ENCODE results near the gene NUP54. TPM values are rescaled to one million over a fixed set of nuclear protein-coding genes. Genes with fewer than 3 reads are reported as not detected.
A peak's percentile ranks its signal among the peaks of the same experiment; 100 is the strongest.

Gene NUP54
- total and polyA plus RNA-seq, 2 donors (not counting 1 experiment from before 2014, with no cell fraction given): 49.3 to 55.5 TPM

GRCh38 chr4:76095568-76095967 lies 52.6 kb downstream of the NUP54 start:
- no peak for DNase-seq (ENCODE audit: low read depth in 2 of 2)
- no peaks in the 10 kb centered on the region for H3K36me3 ChIP-seq (ENCODE audit: control insufficient read depth, insufficient read depth, low read length)
- no peaks in the 10 kb centered on the region for H3K9me3 ChIP-seq (ENCODE audit: control insufficient read depth, insufficient read depth, low read depth, low read length)
- peaks cover under 1% of the 10 kb centered on the region for H3K4me1 ChIP-seq (ENCODE audit: control insufficient read depth, extremely low read depth, insufficient read depth, low read length)
- H3K79me2 ChIP-seq (ENCODE audit: control insufficient read depth, insufficient read depth, low read length): no peaks in the 10 kb centered on the region
- no peaks in the 10 kb centered on the region for H4K20me1 ChIP-seq (ENCODE audit: control insufficient read depth, extremely low read depth, insufficient read depth, low read length)
- no peak overlapping the region for H3K4me3 ChIP-seq (replicated peaks in 1 of 4; ENCODE audit: control extremely low read depth in 1 of 4, insufficient read depth in 1 of 4, low read depth in 3 of 4, low read length in 4 of 4)
- H3K9ac ChIP-seq (ENCODE audit: insufficient read depth, low read length): no peak overlapping the region
- TF ChIP-seq EZH2 (IDR thresholded peaks at IDR 0.05; ENCODE audit: low read length, missing control alignments): no peak
- TF ChIP-seq CTCF (conservative IDR thresholded peaks at IDR 0.05 in 1 of 2, IDR thresholded peaks at IDR 0.05 in 1 of 2; ENCODE audit: low read depth in 1 of 2, low read length in 2 of 2): no peak
- no peak overlapping the region for H3K4me2 ChIP-seq (ENCODE audit: extremely low read depth, insufficient read depth, low read length)
- H3K27me3 ChIP-seq (ENCODE audit: control insufficient read depth, insufficient read depth, low read length): no peaks in the 10 kb centered on the region
- no peak overlapping the region for H2AFZ ChIP-seq (ENCODE audit: low read length)
- no peak overlapping the region for H3K27ac ChIP-seq (ENCODE audit: insufficient read depth, low read length)

DNA sequence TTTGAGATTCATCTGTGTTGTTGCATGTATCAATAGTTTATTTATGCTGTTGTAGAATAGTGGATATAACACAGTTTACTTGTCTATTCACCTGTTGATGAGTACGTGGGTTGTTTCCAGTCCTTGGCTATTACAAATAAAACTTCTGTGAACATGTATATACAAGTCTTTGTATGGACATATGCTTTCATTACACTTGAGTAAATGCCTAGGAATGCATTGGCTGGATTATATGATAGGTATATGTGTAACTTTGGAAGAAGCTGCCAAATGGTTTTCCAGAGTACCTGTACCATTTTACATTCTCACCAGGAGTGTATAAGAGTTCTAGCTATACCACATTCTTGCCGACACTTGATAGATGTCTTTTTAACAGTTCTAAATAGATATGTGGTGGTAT lies 57.1 kb downstream of the NUP54 start:
- no peaks in the 10 kb centered on the region for H3K79me2 ChIP-seq (ENCODE audit: control insufficient read depth, insufficient read depth, low read length)
- peaks cover 2% of the 10 kb centered on the region for H3K4me1 ChIP-seq (ENCODE audit: control insufficient read depth, extremely low read depth, insufficient read depth, low read length)
- DNase-seq (ENCODE audit: low read depth in 2 of 2): no peak
- no peak overlapping the region for H3K27ac ChIP-seq (ENCODE audit: insufficient read depth, low read length)
- no peaks in the 10 kb centered on the region for H4K20me1 ChIP-seq (ENCODE audit: control insufficient read depth, extremely low read depth, insufficient read depth, low read length)
- no peaks in the 10 kb centered on the region for H3K36me3 ChIP-seq (ENCODE audit: control insufficient read depth, insufficient read depth, low read length)
- H2AFZ ChIP-seq (ENCODE audit: low read length): no peak overlapping the region
- no peaks in the 10 kb centered on the region for H3K27me3 ChIP-seq (ENCODE audit: control insufficient read depth, insufficient read depth, low read length)
- H3K9me3 ChIP-seq (ENCODE audit: control insufficient read depth, insufficient read depth, low read depth, low read length): no peaks in the 10 kb centered on the region
- no peak for TF ChIP-seq EZH2 (IDR thresholded peaks at IDR 0.05; ENCODE audit: low read length, missing control alignments)
- no peak for TF ChIP-seq CTCF (conservative IDR thresholded peaks at IDR 0.05 in 1 of 2, IDR thresholded peaks at IDR 0.05 in 1 of 2; ENCODE audit: low read depth in 1 of 2, low read length in 2 of 2)
- H3K4me2 ChIP-seq (ENCODE audit: extremely low read depth, insufficient read depth, low read length): no peak overlapping the region
- no peak overlapping the region for H3K9ac ChIP-seq (ENCODE audit: insufficient read depth, low read length)
- H3K4me3 ChIP-seq (replicated peaks in 1 of 4; ENCODE audit: control extremely low read depth in 1 of 4, insufficient read depth in 1 of 4, low read depth in 3 of 4, low read length in 4 of 4): no peak overlapping the region

DNA sequence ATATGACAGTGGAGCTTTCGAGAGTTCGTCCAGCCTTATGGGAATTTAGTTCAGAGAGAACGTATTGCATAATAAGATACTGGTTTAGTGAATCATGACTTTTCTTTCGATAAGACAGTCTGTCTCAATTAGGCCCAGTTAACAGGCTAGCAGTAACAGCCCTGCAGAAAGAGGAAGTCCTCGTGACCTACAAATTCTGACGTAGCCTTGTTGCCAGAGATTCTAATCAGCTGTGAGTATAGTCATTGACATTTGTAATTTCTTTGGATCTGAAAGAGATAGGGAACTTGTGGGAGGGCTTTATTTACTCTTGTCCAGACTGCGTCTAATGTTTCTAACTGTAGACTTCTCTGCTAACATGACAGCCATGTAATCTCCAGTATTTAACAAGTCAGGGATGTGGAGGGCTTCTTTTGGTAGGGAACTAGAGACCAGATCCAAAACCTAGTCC lies 57.9 kb downstream of the NUP54 start:
- Histone ChIP-seq H3K27ac (ENCODE audit: insufficient read depth, low read length) (no peak overlapping the region), H3K4me1 (ENCODE audit: control insufficient read depth, extremely low read depth, insufficient read depth, low read length) (peaks cover 2% of the 10 kb centered on the region), H3K27me3 (ENCODE audit: control insufficient read depth, insufficient read depth, low read length) (no peaks in the 10 kb centered on the region), H3K36me3 (ENCODE audit: control insufficient read depth, insufficient read depth, low read length) (no peaks in the 10 kb centered on the region), H2AFZ (ENCODE audit: low read length) (no peak overlapping the region), H3K4me3 (replicated peaks in 1 of 4; ENCODE audit: control extremely low read depth in 1 of 4, insufficient read depth in 1 of 4, low read depth in 3 of 4, low read length in 4 of 4) (no peak overlapping the region), H4K20me1 (ENCODE audit: control insufficient read depth, extremely low read depth, insufficient read depth, low read length) (no peaks in the 10 kb centered on the region), H3K4me2 (ENCODE audit: extremely low read depth, insufficient read depth, low read length) (peak overlapping the region; percentile 47), H3K9me3 (ENCODE audit: control insufficient read depth, insufficient read depth, low read depth, low read length) (no peaks in the 10 kb centered on the region), H3K9ac (ENCODE audit: insufficient read depth, low read length) (no peak overlapping the region), H3K79me2 (ENCODE audit: control insufficient read depth, insufficient read depth, low read length) (no peaks in the 10 kb centered on the region)
- DNase-seq (ENCODE audit: low read depth in 2 of 2): peak; percentile 90 to 95
- TF ChIP-seq CTCF (conservative IDR thresholded peaks at IDR 0.05 in 1 of 2, IDR thresholded peaks at IDR 0.05 in 1 of 2; ENCODE audit: low read depth in 1 of 2, low read length in 2 of 2) (no peak), EZH2 (IDR thresholded peaks at IDR 0.05; ENCODE audit: low read length, missing control alignments) (no peak)
